IPS DF 4.7 (cell line): ENCODE measurements around the gene MYBPH.

Experiments used
- DNase-seq: peaks from one replicate; pipeline ENCODE4 v3.0.0-alpha.2; 2013; ENCODE audit warnings: low spot score; ENCODE audit errors: extremely low read depth

MYBPH gene

DNA sequence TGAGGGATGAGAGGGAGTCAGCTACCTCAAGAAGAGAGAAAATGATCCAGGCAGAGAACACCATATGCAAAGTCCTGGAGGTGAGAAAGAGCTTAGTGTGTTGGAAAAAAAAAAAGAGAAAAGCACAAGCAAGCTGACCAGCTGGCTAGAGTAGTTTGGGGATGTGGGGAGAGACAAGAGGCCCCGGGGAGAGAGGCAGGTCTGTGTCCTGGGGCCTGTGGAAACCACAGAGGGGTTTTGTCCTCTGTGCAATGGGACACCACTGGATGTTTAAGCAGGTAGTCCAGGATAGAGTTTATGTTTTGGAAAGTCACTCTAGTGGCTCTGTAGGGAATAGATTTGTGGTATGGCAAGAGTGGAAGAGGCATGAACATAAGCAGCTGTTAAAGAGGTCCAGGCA is 25.3 kb upstream of the MYBPH start:
- DNase-seq = no peak

DNA sequence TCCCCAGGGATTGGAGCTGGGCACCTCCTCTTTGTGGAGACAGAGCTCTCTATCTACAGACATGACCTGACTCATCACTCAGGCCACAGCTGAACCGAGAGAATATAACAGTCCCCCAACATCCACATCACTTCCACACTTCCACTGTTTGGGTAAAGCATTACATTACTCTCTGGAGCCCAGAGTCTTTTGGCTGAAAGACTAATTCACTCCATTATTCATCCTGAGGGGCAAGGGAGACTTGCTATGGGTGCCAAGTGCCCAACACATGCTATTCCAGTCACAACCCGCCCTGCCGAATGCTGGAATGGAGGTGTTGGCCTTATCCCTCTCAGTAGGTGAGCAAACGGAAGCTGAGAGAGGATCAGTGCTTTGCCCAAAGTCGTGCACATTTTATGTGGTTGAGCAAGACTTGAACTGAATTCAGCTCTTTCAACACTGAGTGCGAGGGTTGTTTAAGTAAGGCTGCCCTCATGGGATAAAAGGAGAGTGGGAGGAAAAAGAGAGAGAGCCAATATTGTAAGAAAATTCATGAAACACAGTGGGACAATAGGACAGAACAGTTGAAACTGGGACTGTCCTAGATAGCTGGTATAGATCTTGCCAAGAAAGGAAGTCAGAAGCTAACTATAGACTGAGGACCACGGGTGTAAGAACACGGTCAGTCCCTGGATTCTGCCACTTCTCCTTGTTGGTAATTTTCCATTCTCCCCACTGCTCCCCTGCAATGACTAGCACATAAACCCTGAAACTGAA is 24.4 kb upstream of the MYBPH start:
- DNase-seq = no peak

GRCh38 chr1:203199481-203199815 is 23.8 kb upstream of the MYBPH start:
- DNase-seq = no peak

GRCh38 chr1:203199002-203199401 is 23.4 kb upstream of the MYBPH start:
- DNase-seq = no peak

DNA sequence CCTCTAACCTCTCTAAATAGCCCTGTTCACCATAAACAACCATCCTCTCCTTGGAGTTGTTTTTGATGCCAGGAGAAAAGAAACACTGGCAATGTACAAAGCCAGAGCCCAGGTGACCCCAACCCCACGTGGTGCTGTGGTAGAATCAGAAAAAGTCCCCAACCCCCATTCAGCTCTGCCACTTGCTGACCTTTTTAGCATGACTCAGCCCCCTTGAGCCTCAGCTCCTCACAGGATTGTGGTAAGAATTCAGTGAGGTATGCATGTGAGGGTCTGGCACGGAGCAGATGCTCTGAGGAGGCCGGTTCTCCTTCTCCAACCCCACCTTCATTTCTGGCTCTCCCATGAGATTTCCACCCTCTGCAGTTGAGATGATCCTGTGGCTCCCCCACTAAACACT is 22.0 kb upstream of the MYBPH start:
- no peak for DNase-seq

- DNase-seq = no peak
Observed at GRCh38 chr1:203196371-203196770, 20.7 kb upstream of the MYBPH start.

DNA sequence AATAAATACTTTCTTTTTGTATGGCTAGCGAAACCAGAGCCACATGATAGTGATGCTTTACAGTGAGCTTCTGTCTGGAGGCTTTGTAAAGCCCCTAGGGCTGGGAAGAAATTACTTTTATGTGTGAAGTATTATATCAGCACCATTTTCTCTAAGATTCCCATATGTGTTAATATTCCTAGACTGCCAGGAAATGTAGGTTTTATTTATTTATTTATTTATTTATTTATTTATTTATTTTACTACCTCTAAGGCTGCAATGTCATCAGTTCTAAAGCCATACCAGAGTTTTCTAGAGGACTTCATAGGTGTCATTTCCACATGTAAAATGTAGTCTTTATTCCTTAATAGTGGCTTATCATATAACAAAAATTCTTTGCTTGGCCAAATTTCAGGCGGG is 15.3 kb upstream of the MYBPH start:
- DNase-seq = no peak

DNA sequence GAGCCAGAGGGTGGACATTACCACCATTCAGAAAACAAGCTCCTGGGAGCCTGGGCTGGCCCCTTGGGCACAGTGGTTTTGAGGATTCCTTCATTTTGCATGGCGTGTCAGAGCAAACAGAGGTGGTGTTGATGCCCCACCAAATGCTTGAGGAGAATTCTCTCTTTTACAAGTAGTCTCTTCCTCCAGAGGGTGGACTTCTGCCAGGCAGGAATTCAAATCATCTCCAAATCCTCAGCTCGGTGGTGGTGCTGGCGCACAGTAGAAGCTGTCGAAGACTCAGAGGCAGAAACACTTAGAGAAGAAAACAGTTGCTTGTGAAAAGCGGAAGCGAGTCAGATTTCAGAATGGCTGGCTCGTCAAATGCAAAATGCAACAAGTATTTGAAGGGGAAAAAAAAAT is 14.3 kb upstream of the MYBPH start:
- no peak for DNase-seq

- no peak for DNase-seq
Observed at GRCh38 chr1:203188686-203189232, 13.1 kb upstream of the MYBPH start.

- DNase-seq = no peak
Observed at GRCh38 chr1:203187689-203188264, 12.2 kb upstream of the MYBPH start.

DNA sequence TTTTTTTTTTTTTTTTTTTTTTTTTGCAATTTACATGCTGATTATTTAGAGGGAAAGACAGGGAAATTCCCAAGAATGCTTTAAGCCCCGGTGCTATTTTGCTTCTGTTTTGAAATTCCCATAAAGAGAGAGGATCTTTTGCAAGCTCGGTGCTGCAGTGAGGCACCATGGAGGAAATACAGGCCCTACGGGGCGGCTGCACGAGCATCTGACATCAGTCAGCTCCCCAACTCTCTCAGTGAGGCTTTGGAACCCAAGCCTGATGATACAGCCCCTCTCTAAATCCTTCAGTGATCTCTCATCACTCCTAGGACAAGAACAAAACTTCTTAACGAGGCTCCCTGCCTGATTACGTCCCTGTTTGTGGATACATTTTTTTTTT is 11.7 kb upstream of the MYBPH start:
- no peak for DNase-seq

DNA sequence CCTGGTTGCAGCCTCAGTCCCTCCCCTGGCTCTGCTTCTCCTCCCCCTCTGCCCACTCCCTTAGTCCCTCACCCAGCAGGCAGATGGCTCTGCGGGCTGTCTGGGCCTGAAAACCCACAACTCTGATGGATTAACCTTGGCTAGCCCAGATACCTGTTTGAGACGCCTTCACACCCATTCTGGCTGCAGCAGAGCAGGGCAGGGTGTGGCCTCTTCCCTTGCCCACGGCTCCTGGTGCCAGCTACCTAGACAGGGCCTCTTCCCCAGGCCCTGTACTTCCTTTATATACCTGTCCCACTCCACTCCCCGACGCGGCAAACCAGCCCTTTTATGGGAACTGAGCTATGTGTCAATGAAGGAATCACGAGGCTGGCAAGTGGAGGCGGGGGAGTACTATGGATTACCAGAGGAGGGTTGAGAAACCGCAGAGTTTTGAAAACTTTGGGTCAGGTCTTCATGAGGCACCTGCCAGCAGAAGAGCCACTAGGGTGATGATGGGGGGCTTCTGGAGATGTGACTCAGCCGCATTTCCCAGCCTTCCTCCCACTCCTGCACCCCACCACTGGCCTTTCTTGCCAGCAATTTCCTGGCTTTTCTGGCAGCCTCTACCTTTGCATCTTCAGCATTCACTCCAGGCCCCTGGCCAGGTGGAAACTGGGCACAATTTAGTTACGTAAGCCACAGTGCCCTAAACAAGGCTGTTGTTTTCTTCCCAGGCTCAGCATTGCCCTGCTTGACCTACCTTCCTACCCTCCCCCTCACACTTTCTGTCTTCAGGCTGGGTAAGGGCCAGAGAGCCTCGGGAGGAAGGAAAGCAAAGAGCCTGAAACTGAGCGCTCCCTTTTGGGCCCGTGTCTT is 11.0 kb upstream of the MYBPH start, which contains the start of gene CHI3L1:
TSS of gene CHI3L1 (minus strand) at position 259 of the 858 bp plus-strand sequence. CDS start at position 178, 81 bp downstream.
- no peak for DNase-seq

DNA sequence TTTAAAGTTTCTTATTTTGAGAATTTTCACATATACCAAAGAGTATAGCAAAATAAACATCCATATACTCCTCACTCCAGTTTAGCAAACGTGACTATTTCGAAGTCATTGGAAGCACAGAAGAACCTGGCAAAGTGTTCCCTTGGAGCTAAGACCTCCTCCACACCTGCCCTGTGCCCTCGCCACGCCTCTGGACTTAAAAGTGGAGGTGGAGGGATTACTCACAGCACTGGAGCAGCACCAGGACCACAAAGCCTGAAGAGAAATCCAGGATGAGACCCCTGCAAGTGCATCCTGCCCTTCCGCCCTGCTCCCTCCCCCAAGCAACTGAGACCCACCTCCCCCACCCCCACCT is 10.4 kb upstream of the MYBPH start:
- DNase-seq = no peak

DNA sequence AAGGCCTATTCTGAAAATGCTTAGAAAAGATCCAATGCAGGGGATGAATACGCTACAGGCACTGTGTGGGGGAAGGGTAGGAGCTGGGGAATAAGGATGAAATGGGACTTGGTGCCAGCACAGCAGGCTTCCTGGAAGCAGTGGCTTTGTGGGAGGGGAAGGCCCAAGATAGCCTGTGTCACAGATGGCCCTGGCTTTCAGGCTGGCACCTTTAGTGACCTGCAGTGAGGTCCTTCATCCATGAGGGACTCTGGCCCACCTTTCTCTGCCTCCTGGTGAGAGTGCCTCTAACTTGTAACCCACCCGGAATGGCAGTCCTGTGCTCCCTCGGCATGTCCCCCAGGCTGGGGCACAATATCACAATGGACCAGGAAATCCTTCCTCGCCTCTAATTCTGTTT is 10.0 kb upstream of the MYBPH start:
- DNase-seq = no peak

- no peak for DNase-seq
Observed at GRCh38 chr1:203185061-203185461, 9.4 kb upstream of the MYBPH start.

DNA sequence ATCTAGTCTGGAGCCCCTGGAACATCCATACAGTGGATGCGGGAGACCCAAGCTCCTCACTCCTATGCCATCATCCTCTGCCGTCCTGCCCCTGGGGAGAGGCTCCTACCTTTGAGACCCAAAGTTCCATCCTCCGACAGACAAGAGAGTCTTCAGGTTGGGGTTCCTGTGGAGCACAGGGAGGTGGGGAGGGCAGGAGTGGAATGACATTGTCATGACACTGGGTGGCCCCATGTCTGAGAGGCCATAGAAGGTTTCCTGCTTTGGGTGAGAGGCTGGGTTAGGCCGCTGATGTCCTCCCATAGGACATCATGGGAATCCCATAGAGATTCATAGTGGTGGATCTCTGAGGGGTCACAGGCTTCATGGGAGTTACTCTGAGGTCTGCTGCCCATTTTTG is 8.8 kb upstream of the MYBPH start:
- no peak for DNase-seq

DNA sequence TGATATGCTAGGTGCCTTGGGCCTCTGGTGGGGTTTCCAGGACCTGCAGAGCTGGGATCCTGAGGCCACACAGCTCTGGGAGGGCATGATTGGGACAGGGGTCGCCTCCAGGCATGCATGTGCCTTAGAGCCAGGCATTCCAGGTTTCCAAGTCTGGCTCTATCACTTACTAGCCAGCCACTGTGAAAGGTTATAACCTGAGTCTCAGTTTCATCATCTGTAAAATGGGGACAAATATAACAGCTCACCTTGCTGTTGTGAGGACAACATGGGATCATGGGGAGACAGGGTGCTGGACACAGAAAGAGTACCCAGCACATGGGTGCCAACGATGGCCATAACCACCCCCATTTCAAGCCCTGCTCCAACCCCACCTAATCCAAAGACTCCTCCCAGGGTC is 8.2 kb upstream of the MYBPH start:
- DNase-seq = no peak

DNA sequence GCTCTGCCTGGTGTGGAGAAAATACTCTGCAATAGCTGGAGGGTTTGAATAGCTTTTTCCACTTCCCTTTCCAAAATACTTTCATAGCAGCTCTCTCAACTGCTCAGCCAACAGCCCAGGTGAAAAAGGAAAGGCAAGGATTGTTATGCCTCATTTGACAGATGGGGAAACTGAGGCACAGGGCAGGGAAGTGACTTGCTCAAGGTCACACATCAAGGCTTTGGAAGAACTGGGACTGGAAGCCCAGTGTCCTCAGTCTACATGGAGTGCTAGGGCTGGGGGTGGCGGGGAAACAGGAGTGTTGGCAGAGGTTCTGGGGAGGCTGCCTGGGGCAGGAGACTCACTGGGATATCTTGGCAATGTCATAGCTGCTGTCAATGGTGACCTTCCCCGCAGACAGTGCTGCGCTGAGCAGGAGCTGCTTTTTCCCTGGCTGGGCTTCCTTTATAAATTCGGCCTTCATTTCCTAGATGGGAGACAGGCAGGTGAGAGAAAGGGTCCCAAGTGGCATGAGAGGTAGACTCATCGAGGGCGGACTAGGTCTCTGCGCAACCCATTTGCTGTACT is 6.8 kb upstream of the MYBPH start:
- DNase-seq = no peak

GRCh38 chr1:203181586-203182386 is 6.2 kb upstream of the MYBPH start:
- DNase-seq = no peak

- no peak for DNase-seq
Observed at GRCh38 chr1:203180611-203181330, 5.1 kb upstream of the MYBPH start.

- no peak for DNase-seq
Observed at GRCh38 chr1:203179667-203180005, 4.0 kb upstream of the MYBPH start.
